Stomach smooth muscle (tissue), 2 donors: Measurements from ENCODE around the gene RHO.
"Not testable (repeated sequence)": the region's sequence is repeated elsewhere in the genome, so short reads cannot be mapped to it uniquely, and the experiment has no call there.

Source experiments
- H3K27ac ChIP-seq: one replicate; pipeline ENCODE4 v1.7.0; 2013; ENCODE audit warnings: mild to moderate bottlenecking, low read length, inconsistent platforms
- H3K27me3 ChIP-seq, 2 donors: one replicate each; pipeline ENCODE4 v1.7.0; 2013; ENCODE audit warnings: low read length in 2 of 2; ENCODE audit not compliant: insufficient read depth in 2 of 2, control insufficient read depth in 1 of 2
- H3K36me3 ChIP-seq, 2 donors: one replicate each; pipeline ENCODE4 v1.7.0; 2013; ENCODE audit warnings: low read length in 2 of 2; ENCODE audit not compliant: control insufficient read depth in 2 of 2, insufficient read depth in 2 of 2
- H3K4me1 ChIP-seq: one replicate; pipeline ENCODE4 v1.7.0; 2013; ENCODE audit warnings: low read length; ENCODE audit not compliant: control insufficient read depth, insufficient read depth
- H3K4me3 ChIP-seq, 2 donors: one replicate each; pipeline ENCODE4 v1.7.0; 2013; ENCODE audit warnings: low read length in 2 of 2
- H3K9ac ChIP-seq, 2 donors: one replicate each; pipeline ENCODE4 v1.7.0; 2013; ENCODE audit warnings: low read length in 2 of 2, mild to moderate bottlenecking in 1 of 2
- H3K9me3 ChIP-seq, 2 donors: one replicate each; pipeline ENCODE4 v1.7.0; 2013; ENCODE audit warnings: low read length in 2 of 2; ENCODE audit not compliant: control insufficient read depth in 2 of 2
- donor health status: healthy.
- donor health status: Pancreatic carcinoma.

The RHO gene

GRCh38 chr3:129543999-129544398, 15.6 kb downstream of the RHO start:
- no peak overlapping the region for H3K4me3 ChIP-seq
- H3K27ac ChIP-seq = no peak overlapping the region
- H3K36me3 ChIP-seq = no peaks in the 10 kb centered on the region
- no peaks in the 10 kb centered on the region for H3K4me1 ChIP-seq
- H3K9ac ChIP-seq = no peak overlapping the region
- H3K27me3 ChIP-seq = no peaks in the 10 kb centered on the region
- no peaks in the 10 kb centered on the region for H3K9me3 ChIP-seq

GRCh38 chr3:129545951-129546350, 17.5 kb downstream of the RHO start:
- not testable (repeated sequence) for H3K27ac ChIP-seq, H3K4me1 ChIP-seq, H3K9me3 ChIP-seq, H3K36me3 ChIP-seq, H3K27me3 ChIP-seq, H3K9ac ChIP-seq, H3K4me3 ChIP-seq

GRCh38 chr3:129547241-129547640, 18.8 kb downstream of the RHO start:
- H3K27ac ChIP-seq = no peak overlapping the region
- H3K4me1 ChIP-seq = no peaks in the 10 kb centered on the region
- H3K9me3 ChIP-seq = no peaks in the 10 kb centered on the region
- H3K4me3 ChIP-seq = no peak overlapping the region
- H3K27me3 ChIP-seq = no peaks in the 10 kb centered on the region
- no peak overlapping the region for H3K9ac ChIP-seq
- no peaks in the 10 kb centered on the region for H3K36me3 ChIP-seq

- Histone ChIP-seq H3K4me3 (no peak overlapping the region), H3K9ac (no peak overlapping the region), H3K4me1 (no peaks in the 10 kb centered on the region), H3K27ac (no peak overlapping the region), H3K27me3 (no peaks in the 10 kb centered on the region), H3K9me3 (no peaks in the 10 kb centered on the region), H3K36me3 (no peaks in the 10 kb centered on the region)
These were observed 19.9 kb downstream of the RHO start for GRCh38 chr3:129548104-129548965.

- H3K36me3 ChIP-seq = no peaks in the 10 kb centered on the region
- no peaks in the 10 kb centered on the region for H3K27me3 ChIP-seq
- no peaks in the 10 kb centered on the region for H3K9me3 ChIP-seq
- H3K27ac ChIP-seq = no peak overlapping the region
- H3K4me3 ChIP-seq = no peak overlapping the region
- H3K4me1 ChIP-seq = no peaks in the 10 kb centered on the region
- no peak overlapping the region for H3K9ac ChIP-seq
These were observed 20.8 kb downstream of the RHO start for GRCh38 chr3:129549006-129549800.

GRCh38 chr3:129549805-129550204, 21.4 kb downstream of the RHO start:
- Histone ChIP-seq H3K36me3 (no peaks in the 10 kb centered on the region), H3K27ac (no peak overlapping the region), H3K9me3 (no peaks in the 10 kb centered on the region), H3K9ac (no peak overlapping the region), H3K4me3 (no peak overlapping the region), H3K4me1 (peaks cover 2% of the 10 kb centered on the region), H3K27me3 (no peaks in the 10 kb centered on the region)

GRCh38 chr3:129552287-129553050, 24.0 kb downstream of the RHO start:
- no peaks in the 10 kb centered on the region for H3K27me3 ChIP-seq
- no peak overlapping the region for H3K4me3 ChIP-seq
- peaks cover 0 to under 1% of the 10 kb centered on the region in 2 donors for H3K36me3 ChIP-seq
- no peaks in the 10 kb centered on the region for H3K9me3 ChIP-seq
- H3K27ac ChIP-seq = no peak overlapping the region
- H3K9ac ChIP-seq = no peak overlapping the region
- H3K4me1 ChIP-seq = peaks cover 14% of the 10 kb centered on the region

GRCh38 chr3:129553171-129553570, 24.7 kb downstream of the RHO start:
- H3K27ac ChIP-seq = no peak overlapping the region
- H3K27me3 ChIP-seq = no peaks in the 10 kb centered on the region
- H3K9me3 ChIP-seq = no peaks in the 10 kb centered on the region
- H3K36me3 ChIP-seq = peaks cover 0 to 4% of the 10 kb centered on the region in 2 donors
- no peak overlapping the region for H3K4me3 ChIP-seq
- H3K4me1 ChIP-seq = peaks cover 20% of the 10 kb centered on the region
- H3K9ac ChIP-seq = no peak overlapping the region

GRCh38 chr3:129553719-129554118, 25.3 kb downstream of the RHO start:
- H3K4me3 ChIP-seq = no peak overlapping the region
- H3K4me1 ChIP-seq = peaks cover 25% of the 10 kb centered on the region
- no peaks in the 10 kb centered on the region for H3K27me3 ChIP-seq
- peaks cover 0 to 4% of the 10 kb centered on the region in 2 donors for H3K36me3 ChIP-seq
- H3K9ac ChIP-seq = no peak overlapping the region
- no peaks in the 10 kb centered on the region for H3K9me3 ChIP-seq
- H3K27ac ChIP-seq = no peak overlapping the region

- no peak overlapping the region for H3K9ac ChIP-seq
- H3K4me1 ChIP-seq = peaks cover 32% of the 10 kb centered on the region
- no peak overlapping the region for H3K27ac ChIP-seq
- H3K9me3 ChIP-seq = no peaks in the 10 kb centered on the region
- peaks cover 0 to 7% of the 10 kb centered on the region in 2 donors for H3K36me3 ChIP-seq
- no peaks in the 10 kb centered on the region for H3K27me3 ChIP-seq
- no peak overlapping the region for H3K4me3 ChIP-seq
These were observed 26.1 kb downstream of the RHO start for GRCh38 chr3:129554356-129555152.
